HG03103 (cell line): ENCODE data around the gene LCAT.
"Not testable (repeated sequence)": the region's sequence is repeated elsewhere in the genome, so short reads cannot be mapped to it uniquely, and the experiment has no call there.

Source experiments
- ATAC-seq: cut with Tn5 transposase; IDR thresholded peaks from one replicate; pipeline ENCODE4 v1.9.1; 2021; ENCODE audit warnings: low read depth; ENCODE audit not compliant: unreplicated experiment

Gene LCAT, protein sequence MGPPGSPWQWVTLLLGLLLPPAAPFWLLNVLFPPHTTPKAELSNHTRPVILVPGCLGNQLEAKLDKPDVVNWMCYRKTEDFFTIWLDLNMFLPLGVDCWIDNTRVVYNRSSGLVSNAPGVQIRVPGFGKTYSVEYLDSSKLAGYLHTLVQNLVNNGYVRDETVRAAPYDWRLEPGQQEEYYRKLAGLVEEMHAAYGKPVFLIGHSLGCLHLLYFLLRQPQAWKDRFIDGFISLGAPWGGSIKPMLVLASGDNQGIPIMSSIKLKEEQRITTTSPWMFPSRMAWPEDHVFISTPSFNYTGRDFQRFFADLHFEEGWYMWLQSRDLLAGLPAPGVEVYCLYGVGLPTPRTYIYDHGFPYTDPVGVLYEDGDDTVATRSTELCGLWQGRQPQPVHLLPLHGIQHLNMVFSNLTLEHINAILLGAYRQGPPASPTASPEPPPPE

GRCh38 chr16:67943619-67944504 is at the start of gene LCAT:
TSS of gene LCAT (minus strand) at chr16:67944120. CDS start at chr16:67944101, 19 bp downstream.
- no peak for ATAC-seq

GRCh38 chr16:67993207-67994039 is 49.5 kb upstream of the LCAT start:
- ATAC-seq: peak; percentile 62

DNA sequence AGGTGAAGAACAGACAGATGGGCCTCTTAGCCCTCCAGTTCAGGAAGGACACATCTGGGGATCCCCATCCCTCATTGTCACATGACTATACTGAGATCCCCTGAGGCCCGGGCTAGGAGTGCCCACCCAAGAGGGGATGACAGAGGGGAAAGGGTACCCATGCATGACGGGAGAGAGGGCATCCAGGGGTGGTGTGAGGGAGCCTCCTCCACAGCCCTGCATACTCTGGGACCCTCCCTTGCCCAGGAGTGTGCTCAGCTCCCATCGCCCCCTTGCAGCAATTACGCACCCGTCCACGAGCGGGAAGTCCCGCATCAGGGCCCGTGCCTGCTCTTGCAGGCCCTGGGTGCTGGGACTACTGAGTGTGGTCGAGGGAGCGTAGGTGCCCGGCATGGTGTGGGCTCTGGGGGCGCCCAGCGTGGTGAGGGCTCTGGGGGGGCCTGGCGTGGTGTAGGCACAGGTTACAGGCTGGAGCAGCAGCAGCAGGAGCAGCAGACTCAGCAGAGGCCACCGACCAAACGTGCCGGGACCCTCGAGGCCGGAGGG is 48.8 kb upstream of the LCAT start:
- peak; percentile 11 for ATAC-seq

DNA sequence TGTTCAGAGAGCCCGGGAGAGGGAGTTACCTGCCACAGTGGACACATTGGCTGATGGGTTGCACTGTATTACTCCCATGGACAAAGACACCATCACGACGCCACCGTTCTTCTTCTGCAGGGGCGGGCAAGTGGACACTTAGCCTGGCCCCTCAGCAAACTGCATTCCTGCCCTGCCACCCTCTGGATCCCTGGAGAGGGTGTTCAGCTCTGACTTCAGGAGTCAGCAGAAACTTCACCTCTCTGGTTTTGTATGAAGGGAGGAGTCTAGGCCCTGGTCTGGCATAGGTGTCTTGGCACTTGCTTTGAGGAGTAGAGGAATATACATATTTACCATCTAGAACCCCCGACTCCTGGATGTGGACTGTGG is 46.1 kb upstream of the LCAT start:
- no peak for ATAC-seq

DNA sequence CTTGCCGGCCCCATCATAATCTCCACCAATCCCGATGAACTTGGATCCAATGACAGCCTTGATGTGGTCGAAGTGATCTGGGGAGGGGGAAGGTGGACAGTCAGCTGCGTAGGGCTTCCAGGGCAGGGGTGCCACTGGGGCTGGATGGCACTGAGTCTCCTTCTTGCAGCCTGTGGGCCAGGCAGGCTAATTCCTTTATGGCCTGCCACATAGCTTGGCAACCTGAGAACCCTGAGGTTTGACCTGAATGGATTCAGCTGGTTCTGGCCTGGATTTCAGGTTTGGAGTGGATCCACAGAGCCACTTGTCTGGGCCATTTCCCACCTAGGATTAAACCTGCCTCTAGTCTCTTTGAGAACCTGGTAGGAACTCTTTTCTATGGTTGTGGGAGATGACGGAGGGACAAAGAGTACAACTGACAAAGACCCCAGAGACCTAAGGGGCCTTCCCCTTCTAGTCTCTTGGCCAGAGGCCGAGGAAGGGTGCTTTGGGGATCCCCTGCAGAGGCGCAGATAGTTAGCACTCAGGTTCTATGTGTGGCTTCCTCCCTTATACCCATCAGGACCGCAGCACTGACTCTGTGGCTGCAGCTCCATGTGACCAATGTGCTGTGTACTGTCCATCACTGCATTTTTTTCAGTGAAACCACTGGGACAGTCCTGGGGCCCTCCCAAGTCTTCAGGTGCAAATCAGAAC is 45.5 kb upstream of the LCAT start:
- ATAC-seq: no peak

- no peak for ATAC-seq
These were observed 44.8 kb upstream of the LCAT start for GRCh38 chr16:67988675-67989074.

DNA sequence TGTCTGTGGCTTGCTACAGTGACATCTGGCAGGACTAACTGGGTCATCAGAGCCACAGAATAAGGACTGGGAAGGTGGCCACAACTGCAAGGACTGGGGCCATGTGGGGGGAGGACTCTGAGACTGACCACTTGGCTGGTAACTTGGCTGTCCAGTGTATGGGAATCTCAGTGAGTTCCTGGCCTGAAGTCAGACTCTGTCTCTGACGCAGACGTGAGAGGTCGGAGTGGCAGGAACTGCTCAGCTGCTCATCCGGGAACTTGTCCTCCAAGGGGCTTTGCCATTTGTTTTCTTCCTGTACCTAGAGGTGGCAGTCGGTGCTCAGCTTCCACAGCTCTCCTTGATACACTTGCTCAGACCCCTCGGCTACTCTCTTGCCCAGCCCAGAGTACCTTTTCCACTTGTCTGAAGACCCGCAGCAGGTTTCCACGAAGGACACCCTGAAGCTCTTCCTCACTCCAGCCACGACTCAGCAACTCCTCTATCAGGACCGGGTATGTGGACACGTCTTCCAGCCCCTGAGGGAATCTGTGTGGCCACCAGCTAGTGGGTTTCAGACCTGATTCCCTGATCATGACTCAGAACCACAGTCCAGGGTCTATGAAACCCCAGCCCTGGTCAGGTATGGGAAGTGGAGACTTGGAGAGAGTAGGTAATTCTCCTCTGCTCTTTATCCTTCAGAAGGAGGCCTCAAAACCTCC is 43.7 kb upstream of the LCAT start:
- no peak for ATAC-seq

DNA sequence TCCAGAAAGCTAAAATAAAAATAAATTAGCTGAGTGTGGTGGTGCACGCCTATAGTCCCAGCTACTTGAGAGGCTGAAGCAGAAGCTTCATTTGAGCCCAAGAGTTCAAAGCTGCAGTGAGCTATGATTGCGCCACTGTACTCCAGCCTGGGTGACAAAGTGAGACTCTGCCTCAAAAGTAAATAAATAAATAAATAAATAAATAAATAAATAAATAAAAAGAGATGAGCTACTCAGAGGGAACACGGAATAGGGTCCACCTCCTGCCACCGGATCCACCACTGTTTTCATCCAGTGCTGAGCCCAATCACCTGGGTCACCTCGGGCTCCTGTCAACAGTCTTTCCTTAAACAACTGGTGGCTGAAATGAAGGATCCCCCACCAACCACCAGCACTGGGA is 43.0 kb upstream of the LCAT start:
- ATAC-seq: no peak

- ATAC-seq: no peak
These were observed 38.2 kb upstream of the LCAT start for GRCh38 chr16:67982011-67982696.

- no peak for ATAC-seq
These were observed 36.2 kb upstream of the LCAT start, which contains the start of gene DPEP3 for GRCh38 chr16:67979955-67980678. TSS of gene DPEP3 (minus strand) at chr16:67980499. CDS start at chr16:67980380, 119 bp downstream.

DNA sequence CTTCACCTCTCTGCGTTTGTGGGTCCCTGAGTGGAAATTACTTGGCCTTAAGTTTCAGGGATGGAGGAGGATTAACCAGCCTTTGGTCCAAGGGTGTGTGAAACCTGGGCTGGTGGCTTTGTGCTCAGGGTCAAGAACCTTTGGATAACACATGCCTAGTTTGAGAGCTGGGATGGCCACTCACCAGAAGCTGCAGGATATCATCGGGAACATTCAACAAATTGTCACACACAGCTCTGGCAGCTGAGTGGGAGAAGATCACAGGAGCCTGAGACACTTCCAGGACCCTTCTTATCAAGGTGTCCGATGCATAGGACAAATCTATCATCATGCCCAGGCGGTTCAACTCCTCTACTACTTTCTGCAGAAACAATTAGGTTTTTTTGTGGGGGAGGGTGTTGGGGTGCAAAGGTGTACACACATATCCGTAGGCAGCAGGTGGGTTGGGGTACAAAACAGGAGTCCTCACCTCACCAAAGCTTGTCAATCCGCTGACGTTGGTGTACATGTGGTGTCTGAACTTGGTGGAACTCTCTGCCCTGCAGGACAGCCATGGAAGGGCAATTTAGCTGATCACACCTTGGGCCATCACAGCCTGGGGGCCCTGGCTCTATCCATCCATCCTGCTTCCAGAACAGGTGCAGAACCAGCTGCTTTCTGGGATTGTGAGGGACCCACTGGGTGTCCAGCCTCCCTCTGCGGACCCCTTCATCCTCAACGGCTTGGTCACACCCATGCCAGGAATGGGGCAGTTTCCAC is 33.7 kb upstream of the LCAT start:
- ATAC-seq: no peak

GRCh38 chr16:67977005-67977404 is 33.1 kb upstream of the LCAT start:
- no peak for ATAC-seq

- no peak for ATAC-seq
These were observed 32.3 kb upstream of the LCAT start for GRCh38 chr16:67976205-67976604.

DNA sequence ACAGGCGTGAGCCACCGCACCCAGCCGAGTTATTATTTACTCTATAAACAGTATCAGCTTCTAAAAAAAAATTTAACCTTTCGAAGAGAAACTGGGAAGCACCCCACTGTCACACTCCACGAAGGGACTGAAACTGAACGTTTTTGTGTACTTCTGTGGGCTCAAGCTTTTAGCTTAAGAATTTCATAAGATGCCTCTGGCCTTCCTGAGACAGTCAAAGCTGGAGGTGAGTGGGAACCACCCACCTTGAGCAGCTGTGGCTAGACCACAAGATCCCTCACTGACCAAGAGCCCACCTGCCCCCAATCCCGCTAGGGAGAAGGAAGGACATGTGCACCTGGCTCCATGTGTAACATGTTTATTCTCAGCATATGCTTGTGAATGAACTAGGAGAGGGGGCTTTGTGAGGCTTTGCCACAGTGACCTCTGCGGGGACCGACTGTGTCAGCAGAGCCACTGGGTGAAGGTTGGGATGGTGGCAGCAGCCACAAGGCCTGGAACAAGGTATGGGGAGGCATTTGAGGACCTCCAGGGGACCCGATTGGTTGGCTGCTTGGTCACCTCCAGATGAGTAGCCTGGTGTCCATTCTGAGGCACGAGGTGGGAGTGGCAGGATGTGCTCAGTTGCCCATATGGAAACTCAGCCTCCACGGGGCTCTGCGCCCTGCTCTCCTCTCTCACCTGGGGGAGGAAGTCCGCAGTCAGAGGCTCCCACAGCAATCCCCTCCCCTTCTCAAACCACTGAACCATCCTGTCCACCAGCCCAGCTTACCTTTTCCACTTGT is 31.6 kb upstream of the LCAT start:
- no peak for ATAC-seq

- ATAC-seq: not testable (repeated sequence)
These were observed 28.4 kb upstream of the LCAT start for GRCh38 chr16:67972285-67972684.

DNA sequence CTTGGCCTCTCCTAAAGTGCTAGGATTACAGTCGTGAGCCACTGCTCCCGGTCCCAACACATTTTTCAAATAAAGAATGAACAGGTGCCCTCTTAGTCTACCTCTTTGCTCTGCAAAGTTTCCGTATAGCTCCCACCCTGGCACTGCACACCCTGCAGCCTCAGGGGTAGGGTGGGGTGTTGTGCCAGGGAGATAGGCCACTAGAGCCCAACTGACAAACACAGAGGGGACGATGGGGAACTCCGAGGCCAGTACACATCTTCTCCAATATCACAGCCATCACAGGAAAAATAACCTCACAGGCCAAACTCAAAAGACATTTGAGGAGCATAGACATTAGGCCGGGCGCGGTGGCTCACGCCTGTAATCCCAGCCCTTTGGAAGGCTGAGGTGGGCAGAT is 27.2 kb upstream of the LCAT start:
- ATAC-seq: no peak
